SK-N-SH treated with all-trans-retinoic acid at 6 μM for 48 hours (cell line): ENCODE data around the gene LYVE1.

Experiments used
- ATAC-seq: fragments of 200-7000 bp; cut with Tn5 transposase; 3 replicates; pipeline ENCODE4 v1.9.1; 2020; ENCODE audit warnings: mild to moderate bottlenecking, moderate library complexity
- ARNTL ChIP-seq: fragments of 450-650 bp; formaldehyde crosslinking; IDR thresholded peaks from 2 replicates; pipeline ENCODE4 v1.5.0; 2020; ENCODE audit warnings: low read depth, mild to moderate bottlenecking, moderate library complexity, borderline replicate concordance
- BACH2 ChIP-seq: fragments of 250-450 bp; sonication (Bioruptor Pico); IDR thresholded peaks from 2 replicates; pipeline ENCODE4 v1.9.0; 2021; ENCODE audit warnings: mild to moderate bottlenecking, borderline replicate concordance
- CSDC2 ChIP-seq: fragments of 250-450 bp; sonication (Bioruptor Pico); IDR thresholded peaks from 2 replicates; pipeline ENCODE4 v1.5.0; 2020; ENCODE audit warnings: mild to moderate bottlenecking, moderate library complexity
- ESRRG ChIP-seq: fragments of 250-450 bp; sonication (Bioruptor Pico); IDR thresholded peaks from 2 replicates; pipeline ENCODE4 v1.6.1; 2021; ENCODE audit warnings: mild to moderate bottlenecking
- GLIS3 ChIP-seq: fragments of 250-450 bp; sonication (Bioruptor Pico); IDR thresholded peaks from 2 replicates; pipeline ENCODE4 v1.5.0; 2020; ENCODE audit warnings: mild to moderate bottlenecking, moderate library complexity
- ISL1 ChIP-seq: fragments of 250-450 bp; sonication (Bioruptor Pico); IDR thresholded peaks from 2 replicates; pipeline ENCODE4 v2.1.2; 2022; ENCODE audit warnings: mild to moderate bottlenecking, moderate library complexity
- OSR1 ChIP-seq: fragments of 250-450 bp; sonication (Bioruptor Pico); IDR thresholded peaks from 2 replicates; pipeline ENCODE4 v1.8.0; 2022; ENCODE audit warnings: moderate library complexity, mild to moderate bottlenecking, inconsistent platforms
- PPARA ChIP-seq: fragments of 250-450 bp; sonication (Bioruptor Pico); IDR thresholded peaks from 2 replicates; pipeline ENCODE4 v1.5.0; 2020; ENCODE audit warnings: mild to moderate bottlenecking, borderline replicate concordance
- RARB ChIP-seq: fragments of 250-450 bp; sonication (Bioruptor Pico); IDR thresholded peaks from 2 replicates; pipeline ENCODE4 v1.8.0; 2021; ENCODE audit warnings: mild to moderate bottlenecking, moderate library complexity
- SNAI2 ChIP-seq: fragments of 250-450 bp; sonication (Bioruptor Pico); IDR thresholded peaks from 2 replicates; pipeline ENCODE4 v1.5.0; 2020; ENCODE audit warnings: mild to moderate bottlenecking, moderate library complexity
- TCF4 ChIP-seq: fragments of 250-450 bp; sonication (Bioruptor Pico); IDR thresholded peaks from 2 replicates; pipeline ENCODE4 v1.8.0; 2021; ENCODE audit warnings: mild to moderate bottlenecking, moderate library complexity, borderline replicate concordance
- TOX ChIP-seq: fragments of 250-450 bp; sonication (Bioruptor Pico); IDR thresholded peaks from 2 replicates; pipeline ENCODE4 v1.8.0; 2021; ENCODE audit warnings: mild to moderate bottlenecking, moderate library complexity, borderline replicate concordance
- TSHZ2 ChIP-seq: fragments of 250-450 bp; sonication (Bioruptor Pico); IDR thresholded peaks from 2 replicates; pipeline ENCODE4 v1.5.0; 2020; ENCODE audit warnings: mild to moderate bottlenecking, moderate library complexity
- ZFP3 ChIP-seq: fragments of 250-450 bp; sonication (Bioruptor Pico); IDR thresholded peaks from 2 replicates; pipeline ENCODE4 v1.5.0; 2020; ENCODE audit warnings: mild to moderate bottlenecking, moderate library complexity
- ZFP30 ChIP-seq: fragments of 450-650 bp; formaldehyde crosslinking; IDR thresholded peaks from 2 replicates; pipeline ENCODE4 v1.5.0; 2022; ENCODE audit warnings: mild to moderate bottlenecking, moderate library complexity
- ZNF565 ChIP-seq: fragments of 450-650 bp; formaldehyde crosslinking; conservative IDR thresholded peaks from 2 replicates; pipeline ENCODE4 v1.5.0; 2020; ENCODE audit warnings: low read depth, mild to moderate bottlenecking, moderate library complexity
- ZNF70 ChIP-seq: fragments of 450-650 bp; formaldehyde crosslinking; IDR thresholded peaks from 2 replicates; pipeline ENCODE4 v1.5.0; 2020; ENCODE audit warnings: mild to moderate bottlenecking, moderate library complexity
- ZNF8 ChIP-seq: fragments of 450-650 bp; formaldehyde crosslinking; IDR thresholded peaks from 2 replicates; pipeline ENCODE4 v1.5.0; 2020; ENCODE audit warnings: mild to moderate bottlenecking, moderate library complexity
- TF ChIP-seq, protein P1 (sequence below): fragments of 250-450 bp; sonication (Bioruptor Pico); IDR thresholded peaks from 2 replicates; pipeline ENCODE4 v1.5.1; 2020; ENCODE audit warnings: low read depth, mild to moderate bottlenecking, moderate library complexity
- TF ChIP-seq, protein P2 (sequence below): fragments of 250-450 bp; sonication (Bioruptor Pico); IDR thresholded peaks from 2 replicates; pipeline ENCODE4 v1.8.0; 2020; ENCODE audit warnings: mild to moderate bottlenecking, moderate library complexity, borderline replicate concordance
- TF ChIP-seq, protein P3 (sequence below): fragments of 250-450 bp; sonication (Bioruptor Pico); IDR thresholded peaks from 2 replicates; pipeline ENCODE4 v1.8.0; 2021; ENCODE audit warnings: low read depth, mild to moderate bottlenecking, moderate library complexity, borderline replicate concordance

Gene LYVE1

DNA sequence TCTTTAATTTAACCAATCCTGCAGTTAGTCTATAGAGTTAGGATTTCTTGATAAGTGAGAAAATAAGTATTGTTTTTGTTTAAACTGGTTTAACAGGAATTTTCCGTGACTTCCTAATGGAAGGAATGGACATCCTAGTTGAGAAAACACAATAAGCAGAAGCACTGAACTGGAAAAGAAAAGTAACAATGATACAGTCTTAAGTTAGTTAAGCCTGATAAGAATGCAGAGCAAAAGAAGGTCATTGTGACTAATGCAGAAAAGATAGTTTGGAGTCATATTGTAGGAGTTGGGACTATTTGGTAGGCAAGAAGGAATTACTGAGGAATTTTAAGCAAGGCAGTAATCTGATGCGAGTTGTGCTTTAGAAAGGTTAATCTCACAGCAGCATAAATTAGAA, 39.2 kb downstream of the LYVE1 start:
- TF ChIP-seq ZNF70 (no peak), TOX (CRISPR knock-in tag) (no peak), SNAI2 (CRISPR knock-in tag) (no peak), RARB (no peak), CSDC2 (CRISPR knock-in tag) (no peak), TSHZ2 (CRISPR knock-in tag) (no peak), ZFP3 (CRISPR knock-in tag) (no peak), ZFP30 (CRISPR knock-in tag) (no peak), BACH2 (CRISPR knock-in tag) (no peak), ZNF8 (CRISPR knock-in tag) (no peak), PPARA (CRISPR knock-in tag) (no peak), ZNF565 (CRISPR knock-in tag) (no peak), ESRRG (CRISPR knock-in tag) (no peak), ARNTL (CRISPR knock-in tag) (no peak), GLIS3 (CRISPR knock-in tag) (no peak)
- TF ChIP-seq, protein P1, sequence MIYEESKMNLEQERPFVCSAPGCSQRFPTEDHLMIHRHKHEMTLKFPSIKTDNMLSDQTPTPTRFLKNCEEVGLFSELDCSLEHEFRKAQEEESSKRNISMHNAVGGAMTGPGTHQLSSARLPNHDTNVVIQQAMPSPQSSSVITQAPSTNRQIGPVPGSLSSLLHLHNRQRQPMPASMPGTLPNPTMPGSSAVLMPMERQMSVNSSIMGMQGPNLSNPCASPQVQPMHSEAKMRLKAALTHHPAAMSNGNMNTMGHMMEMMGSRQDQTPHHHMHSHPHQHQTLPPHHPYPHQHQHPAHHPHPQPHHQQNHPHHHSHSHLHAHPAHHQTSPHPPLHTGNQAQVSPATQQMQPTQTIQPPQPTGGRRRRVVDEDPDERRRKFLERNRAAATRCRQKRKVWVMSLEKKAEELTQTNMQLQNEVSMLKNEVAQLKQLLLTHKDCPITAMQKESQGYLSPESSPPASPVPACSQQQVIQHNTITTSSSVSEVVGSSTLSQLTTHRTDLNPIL (CRISPR knock-in tag): no peak
- TF ChIP-seq, protein P2, sequence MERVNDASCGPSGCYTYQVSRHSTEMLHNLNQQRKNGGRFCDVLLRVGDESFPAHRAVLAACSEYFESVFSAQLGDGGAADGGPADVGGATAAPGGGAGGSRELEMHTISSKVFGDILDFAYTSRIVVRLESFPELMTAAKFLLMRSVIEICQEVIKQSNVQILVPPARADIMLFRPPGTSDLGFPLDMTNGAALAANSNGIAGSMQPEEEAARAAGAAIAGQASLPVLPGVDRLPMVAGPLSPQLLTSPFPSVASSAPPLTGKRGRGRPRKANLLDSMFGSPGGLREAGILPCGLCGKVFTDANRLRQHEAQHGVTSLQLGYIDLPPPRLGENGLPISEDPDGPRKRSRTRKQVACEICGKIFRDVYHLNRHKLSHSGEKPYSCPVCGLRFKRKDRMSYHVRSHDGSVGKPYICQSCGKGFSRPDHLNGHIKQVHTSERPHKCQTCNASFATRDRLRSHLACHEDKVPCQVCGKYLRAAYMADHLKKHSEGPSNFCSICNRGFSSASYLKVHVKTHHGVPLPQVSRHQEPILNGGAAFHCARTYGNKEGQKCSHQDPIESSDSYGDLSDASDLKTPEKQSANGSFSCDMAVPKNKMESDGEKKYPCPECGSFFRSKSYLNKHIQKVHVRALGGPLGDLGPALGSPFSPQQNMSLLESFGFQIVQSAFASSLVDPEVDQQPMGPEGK (CRISPR knock-in tag): no peak
- TF ChIP-seq, protein P3, sequence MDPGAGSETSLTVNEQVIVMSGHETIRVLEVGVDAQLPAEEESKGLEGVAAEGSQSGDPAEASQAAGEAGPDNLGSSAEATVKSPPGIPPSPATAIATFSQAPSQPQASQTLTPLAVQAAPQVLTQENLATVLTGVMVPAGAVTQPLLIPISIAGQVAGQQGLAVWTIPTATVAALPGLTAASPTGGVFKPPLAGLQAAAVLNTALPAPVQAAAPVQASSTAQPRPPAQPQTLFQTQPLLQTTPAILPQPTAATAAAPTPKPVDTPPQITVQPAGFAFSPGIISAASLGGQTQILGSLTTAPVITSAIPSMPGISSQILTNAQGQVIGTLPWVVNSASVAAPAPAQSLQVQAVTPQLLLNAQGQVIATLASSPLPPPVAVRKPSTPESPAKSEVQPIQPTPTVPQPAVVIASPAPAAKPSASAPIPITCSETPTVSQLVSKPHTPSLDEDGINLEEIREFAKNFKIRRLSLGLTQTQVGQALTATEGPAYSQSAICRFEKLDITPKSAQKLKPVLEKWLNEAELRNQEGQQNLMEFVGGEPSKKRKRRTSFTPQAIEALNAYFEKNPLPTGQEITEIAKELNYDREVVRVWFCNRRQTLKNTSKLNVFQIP (CRISPR knock-in tag): no peak
- no peak for ATAC-seq

DNA sequence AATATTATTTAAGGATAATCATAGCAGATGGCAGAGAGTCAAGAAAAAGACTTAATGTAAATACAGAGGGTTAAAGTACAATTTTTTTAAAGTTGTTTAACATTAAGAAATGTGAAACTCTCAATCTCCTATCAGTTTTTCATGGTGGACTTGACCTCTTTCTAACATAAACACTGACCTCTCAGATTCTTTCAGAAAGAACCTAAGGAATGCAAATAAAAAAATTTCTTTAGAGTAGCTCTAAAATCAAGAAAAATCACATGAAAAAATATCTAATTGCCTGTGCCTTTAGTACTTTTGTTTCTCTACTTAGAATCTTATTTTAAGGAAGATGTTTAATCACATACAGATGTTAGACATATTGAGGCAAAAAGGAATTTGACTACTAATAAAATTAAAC, 40.3 kb downstream of the LYVE1 start:
- TF ChIP-seq ZNF8 (CRISPR knock-in tag) (no peak), TCF4 (CRISPR knock-in tag) (no peak), ZNF565 (CRISPR knock-in tag) (no peak), ISL1 (CRISPR knock-in tag) (no peak), OSR1 (no peak), RARB (no peak), GLIS3 (CRISPR knock-in tag) (no peak), BACH2 (CRISPR knock-in tag) (no peak)
- TF ChIP-seq, protein P3 (CRISPR knock-in tag): no peak
- ATAC-seq: no peak
